A673 (cell line): Measurements from ENCODE around the gene CHRNA3. TPM values are rescaled to one million over a fixed set of nuclear protein-coding genes. Genes with fewer than 3 reads are reported as not detected.

ENCODE experiments used
- BruUV-seq: library from RNA; stranded (reverse); fragments of 400-500 nt; replicated peaks from 2 replicates; lab custom pipeline; 2021; lab: Mats Ljungman, UMichigan
- CTCF ChIA-PET: fragments of 300-600 bp; sonication (Branson Sonifier 250); formaldehyde crosslinking; loops from one replicate; lab custom pipeline; 2022; ENCODE audit warnings: antibody characterized with exemption; lab: Charles Lee
- POLR2A ChIA-PET: fragments of 300-600 bp; sonication (Branson Sonifier 250); formaldehyde crosslinking; loops from one replicate; lab custom pipeline; 2022; ENCODE audit warnings: antibody characterized with exemption; ENCODE audit not compliant: low non-redundant PET; lab: Charles Lee
- DNase-seq: peaks from one replicate; pipeline ENCODE4 v3.0.0-alpha.2; 2015; ENCODE audit warnings: low spot score
- H3K27ac ChIP-seq: fragments of 200-600 bp; sonication (generic); 2 replicates; pipeline ENCODE4 v1.5.1; 2016; ENCODE audit warnings: mixed run types, low read depth, mild to moderate bottlenecking, mixed read lengths, antibody characterized with exemption, low read length; ENCODE audit not compliant: poor library complexity, severe bottlenecking
- H3K27me3 ChIP-seq: fragments of 200-600 bp; sonication (generic); replicated peaks from 2 replicates; pipeline ENCODE4 v1.6.1; 2017; ENCODE audit warnings: mixed run types, low read depth, mild to moderate bottlenecking, mixed read lengths, antibody characterized with exemption, low read length; ENCODE audit not compliant: insufficient read depth, poor library complexity
- H3K36me3 ChIP-seq: fragments of 200-600 bp; sonication (generic); 2 replicates; pipeline ENCODE4 v1.6.1; 2016; ENCODE audit warnings: mixed run types, mild to moderate bottlenecking, mixed read lengths, antibody characterized with exemption, low read length; ENCODE audit not compliant: insufficient read depth, poor library complexity, severe bottlenecking
- H3K4me1 ChIP-seq: fragments of 200-600 bp; sonication (generic); 2 replicates; pipeline ENCODE4 v1.6.1; 2017; ENCODE audit warnings: mixed run types, mild to moderate bottlenecking, mixed read lengths, antibody characterized with exemption, low read length; ENCODE audit not compliant: insufficient read depth, poor library complexity, severe bottlenecking
- H3K4me3 ChIP-seq: fragments of 200-600 bp; sonication (generic); 2 replicates; pipeline ENCODE4 v1.5.1; 2016; ENCODE audit warnings: low read depth, mixed run types, mild to moderate bottlenecking, mixed read lengths, low read length; ENCODE audit not compliant: poor library complexity, severe bottlenecking
- H3K9me3 ChIP-seq: fragments of 200-600 bp; sonication (generic); 2 replicates; pipeline ENCODE4 v1.6.1; 2016; ENCODE audit warnings: mixed run types, low read depth, mild to moderate bottlenecking, mixed read lengths, antibody characterized with exemption, low read length; ENCODE audit not compliant: poor library complexity, severe bottlenecking
- EZH2 ChIP-seq: fragments of 200-600 bp; sonication (generic); IDR thresholded peaks from 2 replicates; pipeline ENCODE4 v1.6.1; 2017; ENCODE audit warnings: borderline replicate concordance, low read depth, mild to moderate bottlenecking, mixed read lengths, antibody characterized with exemption, low read length; ENCODE audit not compliant: poor library complexity, severe bottlenecking
- intact Hi-C: fragments of 100-400 bp; cut with micrococcal nuclease; formaldehyde crosslinking; loops from one replicate; pipeline ENCODE4 v1.10.0; 2022; ENCODE audit not compliant: unreplicated experiment
- total RNA-seq: library from RNA; stranded (reverse); gene quantifications from 2 replicates; pipeline ENCODE4 v1.2.3, GENCODE V29; 2021
- TF ChIP-seq, protein P1 (sequence below): fragments of 300-800, 200-600 bp; sonication (generic); conservative IDR thresholded peaks from 2 replicates; pipeline ENCODE4 v1.5.1; 2017; ENCODE audit warnings: low read depth, mild to moderate bottlenecking, antibody characterized with exemption, low read length, moderate library complexity, mixed read lengths

Gene CHRNA3
- total RNA-seq, 1 experiment from 2014 or later: not detected

DNA sequence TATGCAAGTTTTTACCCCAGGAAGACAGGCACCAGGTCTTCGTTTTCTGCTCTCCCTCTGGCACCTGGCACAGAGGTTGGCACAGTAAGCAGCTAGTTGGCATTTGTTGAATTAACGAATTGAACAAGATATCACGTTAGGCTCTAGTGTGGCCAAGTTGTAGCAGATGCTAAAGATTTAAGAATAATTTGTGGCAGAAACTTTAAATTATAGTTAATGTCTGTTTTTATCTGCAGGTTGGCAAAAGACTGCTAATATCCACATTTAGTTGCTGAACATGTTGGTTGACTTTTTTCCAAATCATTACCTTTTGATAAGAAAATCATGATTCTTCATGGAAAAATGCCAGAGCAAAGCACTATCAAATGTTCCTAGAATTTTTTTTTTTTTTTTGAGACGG, 47.4 kb downstream of the CHRNA3 start:
- ChIA-PET CTCF (no interaction called here), POLR2A (no interaction called here)
- TF ChIP-seq, protein P1, sequence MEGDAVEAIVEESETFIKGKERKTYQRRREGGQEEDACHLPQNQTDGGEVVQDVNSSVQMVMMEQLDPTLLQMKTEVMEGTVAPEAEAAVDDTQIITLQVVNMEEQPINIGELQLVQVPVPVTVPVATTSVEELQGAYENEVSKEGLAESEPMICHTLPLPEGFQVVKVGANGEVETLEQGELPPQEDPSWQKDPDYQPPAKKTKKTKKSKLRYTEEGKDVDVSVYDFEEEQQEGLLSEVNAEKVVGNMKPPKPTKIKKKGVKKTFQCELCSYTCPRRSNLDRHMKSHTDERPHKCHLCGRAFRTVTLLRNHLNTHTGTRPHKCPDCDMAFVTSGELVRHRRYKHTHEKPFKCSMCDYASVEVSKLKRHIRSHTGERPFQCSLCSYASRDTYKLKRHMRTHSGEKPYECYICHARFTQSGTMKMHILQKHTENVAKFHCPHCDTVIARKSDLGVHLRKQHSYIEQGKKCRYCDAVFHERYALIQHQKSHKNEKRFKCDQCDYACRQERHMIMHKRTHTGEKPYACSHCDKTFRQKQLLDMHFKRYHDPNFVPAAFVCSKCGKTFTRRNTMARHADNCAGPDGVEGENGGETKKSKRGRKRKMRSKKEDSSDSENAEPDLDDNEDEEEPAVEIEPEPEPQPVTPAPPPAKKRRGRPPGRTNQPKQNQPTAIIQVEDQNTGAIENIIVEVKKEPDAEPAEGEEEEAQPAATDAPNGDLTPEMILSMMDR: no peak
- TF ChIP-seq EZH2: no peak
- H3K4me1 ChIP-seq: peaks cover 9% of the 10 kb centered on the region
- DNase-seq: no peak
- no peak overlapping the region for H3K27ac ChIP-seq
- no peaks in the 10 kb centered on the region for H3K36me3 ChIP-seq
- no peaks in the 10 kb centered on the region for H3K9me3 ChIP-seq
- intact Hi-C loops: no loop called here
- no peak overlapping the region for H3K4me3 ChIP-seq
- no TSS peak for BruUV-seq
- no peaks in the 10 kb centered on the region for H3K27me3 ChIP-seq

DNA sequence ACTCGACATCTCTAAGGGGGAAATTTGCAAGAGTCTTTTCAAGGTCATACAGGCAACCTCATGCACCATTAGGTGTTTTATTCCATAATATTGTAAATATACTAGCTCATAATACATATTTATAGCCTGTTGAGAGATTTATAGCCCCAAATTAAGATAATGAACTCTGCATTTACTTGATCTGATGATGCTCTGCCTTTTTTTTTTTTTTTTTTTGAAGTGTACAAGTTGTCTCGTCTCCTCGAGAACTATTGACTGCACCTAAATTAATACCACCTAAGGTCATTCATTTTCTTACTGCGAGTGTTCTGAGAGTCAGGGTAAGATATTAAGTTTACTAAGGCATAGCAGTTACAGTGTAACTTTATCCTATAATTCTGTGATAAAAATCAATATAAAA, 49.4 kb downstream of the CHRNA3 start:
- Histone ChIP-seq H3K4me3 (no peak overlapping the region), H3K27ac (no peak overlapping the region), H3K4me1 (peaks cover 16% of the 10 kb centered on the region), H3K9me3 (no peaks in the 10 kb centered on the region), H3K27me3 (no peaks in the 10 kb centered on the region), H3K36me3 (no peaks in the 10 kb centered on the region)
- intact Hi-C loops: no loop called here
- ChIA-PET POLR2A (no interaction called here), CTCF (no interaction called here)
- TF ChIP-seq EZH2: no peak
- TF ChIP-seq, protein P1: no peak
- BruUV-seq: no TSS peak
- no peak for DNase-seq

DNA sequence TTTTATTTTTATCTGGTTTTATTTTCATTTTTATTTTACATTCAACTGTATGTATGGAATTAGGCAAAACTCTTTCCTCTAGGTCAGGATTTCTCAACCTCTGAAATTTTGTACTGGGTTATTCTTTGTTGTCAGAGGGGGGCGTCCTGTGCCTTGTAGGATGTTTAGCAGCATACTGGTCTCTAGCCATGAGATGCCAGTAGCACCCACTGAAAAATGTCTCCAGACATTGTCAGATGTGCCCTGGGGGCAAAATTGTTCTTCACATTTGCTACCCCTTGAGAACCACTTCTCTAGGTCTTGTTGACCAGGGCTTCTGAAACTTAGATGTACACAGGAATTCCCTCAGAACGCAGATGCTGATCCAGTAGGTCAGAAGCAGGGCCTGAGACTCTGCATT, 50.1 kb downstream of the CHRNA3 start:
- Histone ChIP-seq H3K27ac (no peak overlapping the region), H3K9me3 (no peaks in the 10 kb centered on the region), H3K4me1 (peaks cover 16% of the 10 kb centered on the region), H3K36me3 (no peaks in the 10 kb centered on the region), H3K4me3 (no peak overlapping the region), H3K27me3 (no peaks in the 10 kb centered on the region)
- DNase-seq: peak; percentile 15
- ChIA-PET CTCF (no interaction called here), POLR2A (no interaction called here)
- TF ChIP-seq EZH2: no peak
- TF ChIP-seq, protein P1: 0 out of 2 replicates have a peak, but pooled peaks have one; percentile 16
- BruUV-seq: no TSS peak
- intact Hi-C loops: no loop called here
